ENCODE data around the gene HOXA13.

DNA sequence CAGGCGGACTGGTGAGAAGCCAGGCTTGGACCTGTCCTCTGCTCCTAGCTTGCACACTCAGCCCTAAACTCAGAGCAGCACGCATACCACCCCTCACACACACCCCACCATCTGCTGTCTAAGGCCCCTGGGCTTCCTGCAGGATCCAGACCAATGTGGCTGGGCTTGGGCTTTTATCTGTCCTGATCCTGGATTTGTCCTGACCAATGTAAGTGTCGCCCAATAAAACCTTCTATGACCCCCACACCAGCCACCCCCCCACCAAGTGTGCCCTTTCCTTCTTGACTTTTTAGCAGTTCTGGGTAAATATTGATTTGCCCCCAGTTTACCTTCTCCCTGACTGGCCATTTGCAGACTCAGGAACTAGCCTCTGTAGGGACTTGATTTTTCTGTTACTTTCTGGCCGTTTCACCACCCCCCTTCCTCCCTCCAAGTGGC lies 1.7 kb upstream of the HOXA13 start:
- TF ChIP-seq EZH2 (IDR thresholded peaks at IDR 0.05; ENCODE audit: borderline replicate concordance) (no peak), EZH2phosphoT487 (IDR thresholded peaks at IDR 0.05; ENCODE audit: low read depth, severe bottlenecking, unreplicated experiment) (no peak)
- TF ChIP-seq, protein P1, sequence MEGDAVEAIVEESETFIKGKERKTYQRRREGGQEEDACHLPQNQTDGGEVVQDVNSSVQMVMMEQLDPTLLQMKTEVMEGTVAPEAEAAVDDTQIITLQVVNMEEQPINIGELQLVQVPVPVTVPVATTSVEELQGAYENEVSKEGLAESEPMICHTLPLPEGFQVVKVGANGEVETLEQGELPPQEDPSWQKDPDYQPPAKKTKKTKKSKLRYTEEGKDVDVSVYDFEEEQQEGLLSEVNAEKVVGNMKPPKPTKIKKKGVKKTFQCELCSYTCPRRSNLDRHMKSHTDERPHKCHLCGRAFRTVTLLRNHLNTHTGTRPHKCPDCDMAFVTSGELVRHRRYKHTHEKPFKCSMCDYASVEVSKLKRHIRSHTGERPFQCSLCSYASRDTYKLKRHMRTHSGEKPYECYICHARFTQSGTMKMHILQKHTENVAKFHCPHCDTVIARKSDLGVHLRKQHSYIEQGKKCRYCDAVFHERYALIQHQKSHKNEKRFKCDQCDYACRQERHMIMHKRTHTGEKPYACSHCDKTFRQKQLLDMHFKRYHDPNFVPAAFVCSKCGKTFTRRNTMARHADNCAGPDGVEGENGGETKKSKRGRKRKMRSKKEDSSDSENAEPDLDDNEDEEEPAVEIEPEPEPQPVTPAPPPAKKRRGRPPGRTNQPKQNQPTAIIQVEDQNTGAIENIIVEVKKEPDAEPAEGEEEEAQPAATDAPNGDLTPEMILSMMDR (IDR thresholded peaks at IDR 0.05; ENCODE audit: poor library complexity): no peak

Data from hepatocyte (in vitro differentiated cells).